Measurements from ENCODE around the gene SETMAR.

DNA sequence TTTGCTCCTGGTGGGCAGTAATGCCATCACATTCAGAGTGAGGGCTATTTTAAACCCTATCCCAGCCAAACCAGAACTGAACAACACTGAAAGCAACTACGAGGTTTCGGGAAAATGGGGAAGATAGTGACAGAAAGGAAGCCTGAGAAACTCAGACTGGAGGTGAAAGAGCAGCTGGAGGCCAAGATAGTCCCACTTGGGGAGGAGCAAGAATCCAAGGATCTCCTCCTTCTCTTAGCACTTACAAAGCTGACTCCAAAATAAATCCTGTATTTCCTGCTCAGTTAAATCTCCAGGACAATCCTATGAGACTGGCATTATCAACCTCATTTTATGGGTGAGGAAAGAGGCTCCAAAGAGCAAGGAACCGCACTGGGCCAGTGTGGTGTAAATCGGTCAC, 14.1 kb upstream of the SETMAR start:
- TF ChIP-seq, protein P1, sequence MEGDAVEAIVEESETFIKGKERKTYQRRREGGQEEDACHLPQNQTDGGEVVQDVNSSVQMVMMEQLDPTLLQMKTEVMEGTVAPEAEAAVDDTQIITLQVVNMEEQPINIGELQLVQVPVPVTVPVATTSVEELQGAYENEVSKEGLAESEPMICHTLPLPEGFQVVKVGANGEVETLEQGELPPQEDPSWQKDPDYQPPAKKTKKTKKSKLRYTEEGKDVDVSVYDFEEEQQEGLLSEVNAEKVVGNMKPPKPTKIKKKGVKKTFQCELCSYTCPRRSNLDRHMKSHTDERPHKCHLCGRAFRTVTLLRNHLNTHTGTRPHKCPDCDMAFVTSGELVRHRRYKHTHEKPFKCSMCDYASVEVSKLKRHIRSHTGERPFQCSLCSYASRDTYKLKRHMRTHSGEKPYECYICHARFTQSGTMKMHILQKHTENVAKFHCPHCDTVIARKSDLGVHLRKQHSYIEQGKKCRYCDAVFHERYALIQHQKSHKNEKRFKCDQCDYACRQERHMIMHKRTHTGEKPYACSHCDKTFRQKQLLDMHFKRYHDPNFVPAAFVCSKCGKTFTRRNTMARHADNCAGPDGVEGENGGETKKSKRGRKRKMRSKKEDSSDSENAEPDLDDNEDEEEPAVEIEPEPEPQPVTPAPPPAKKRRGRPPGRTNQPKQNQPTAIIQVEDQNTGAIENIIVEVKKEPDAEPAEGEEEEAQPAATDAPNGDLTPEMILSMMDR (IDR thresholded peaks at IDR 0.05; ENCODE audit: control extremely low read depth in 1 of 3, insufficient read depth in 1 of 3, low read depth in 1 of 3, low read length in 3 of 3), result no peak
- TF ChIP-seq, protein P2, sequence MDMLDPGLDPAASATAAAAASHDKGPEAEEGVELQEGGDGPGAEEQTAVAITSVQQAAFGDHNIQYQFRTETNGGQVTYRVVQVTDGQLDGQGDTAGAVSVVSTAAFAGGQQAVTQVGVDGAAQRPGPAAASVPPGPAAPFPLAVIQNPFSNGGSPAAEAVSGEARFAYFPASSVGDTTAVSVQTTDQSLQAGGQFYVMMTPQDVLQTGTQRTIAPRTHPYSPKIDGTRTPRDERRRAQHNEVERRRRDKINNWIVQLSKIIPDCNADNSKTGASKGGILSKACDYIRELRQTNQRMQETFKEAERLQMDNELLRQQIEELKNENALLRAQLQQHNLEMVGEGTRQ (IDR thresholded peaks at IDR 0.05; ENCODE audit: low read length), result no peak
- no peak for TF ChIP-seq POLR2A (IDR thresholded peaks at IDR 0.05; ENCODE audit: control extremely low read depth in 1 of 2, low read depth in 2 of 2, low read length in 2 of 2)
- TF ChIP-seq EZH2 (IDR thresholded peaks at IDR 0.05; ENCODE audit: low read depth, low read length, severe bottlenecking), result no peak
- TF ChIP-seq ZNF274 (IDR thresholded peaks at IDR 0.05; ENCODE audit: borderline replicate concordance, extremely low read depth, low read length), result no peak
- TF ChIP-seq RFX5 (IDR thresholded peaks at IDR 0.05; ENCODE audit: borderline replicate concordance, low read depth, low read length), result no peak
- TF ChIP-seq, protein P3, sequence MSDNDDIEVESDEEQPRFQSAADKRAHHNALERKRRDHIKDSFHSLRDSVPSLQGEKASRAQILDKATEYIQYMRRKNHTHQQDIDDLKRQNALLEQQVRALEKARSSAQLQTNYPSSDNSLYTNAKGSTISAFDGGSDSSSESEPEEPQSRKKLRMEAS (IDR thresholded peaks at IDR 0.05), result no peak
- TF ChIP-seq, protein P4, sequence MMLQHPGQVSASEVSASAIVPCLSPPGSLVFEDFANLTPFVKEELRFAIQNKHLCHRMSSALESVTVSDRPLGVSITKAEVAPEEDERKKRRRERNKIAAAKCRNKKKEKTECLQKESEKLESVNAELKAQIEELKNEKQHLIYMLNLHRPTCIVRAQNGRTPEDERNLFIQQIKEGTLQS (IDR thresholded peaks at IDR 0.05; ENCODE audit: insufficient read depth, low read depth, low read length), result no peak
- TF ChIP-seq SRF (IDR thresholded peaks at IDR 0.05; ENCODE audit: low read depth, low read length), result no peak
- TF ChIP-seq SUZ12 (IDR thresholded peaks at IDR 0.05; ENCODE audit: low read length), result no peak
- TF ChIP-seq, protein P5, sequence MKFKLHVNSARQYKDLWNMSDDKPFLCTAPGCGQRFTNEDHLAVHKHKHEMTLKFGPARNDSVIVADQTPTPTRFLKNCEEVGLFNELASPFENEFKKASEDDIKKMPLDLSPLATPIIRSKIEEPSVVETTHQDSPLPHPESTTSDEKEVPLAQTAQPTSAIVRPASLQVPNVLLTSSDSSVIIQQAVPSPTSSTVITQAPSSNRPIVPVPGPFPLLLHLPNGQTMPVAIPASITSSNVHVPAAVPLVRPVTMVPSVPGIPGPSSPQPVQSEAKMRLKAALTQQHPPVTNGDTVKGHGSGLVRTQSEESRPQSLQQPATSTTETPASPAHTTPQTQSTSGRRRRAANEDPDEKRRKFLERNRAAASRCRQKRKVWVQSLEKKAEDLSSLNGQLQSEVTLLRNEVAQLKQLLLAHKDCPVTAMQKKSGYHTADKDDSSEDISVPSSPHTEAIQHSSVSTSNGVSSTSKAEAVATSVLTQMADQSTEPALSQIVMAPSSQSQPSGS (IDR thresholded peaks at IDR 0.05; ENCODE audit: low read length), result no peak
- no peak for TF ChIP-seq RNF2 (IDR thresholded peaks at IDR 0.05; ENCODE audit: borderline replicate concordance, low read depth, low read length, missing control alignments, poor library complexity, severe bottlenecking)
- no peak for TF ChIP-seq KDM5A (IDR thresholded peaks at IDR 0.05; ENCODE audit: low read length)
- no peak for TF ChIP-seq POLR2AphosphoS5 (IDR thresholded peaks at IDR 0.05; ENCODE audit: low read depth, low read length)
